Measurements from ENCODE around the gene NECTIN3. TPM values are rescaled to one million over a fixed set of nuclear protein-coding genes. Genes with fewer than 3 reads are reported as not detected.

NECTIN3 gene, protein sequence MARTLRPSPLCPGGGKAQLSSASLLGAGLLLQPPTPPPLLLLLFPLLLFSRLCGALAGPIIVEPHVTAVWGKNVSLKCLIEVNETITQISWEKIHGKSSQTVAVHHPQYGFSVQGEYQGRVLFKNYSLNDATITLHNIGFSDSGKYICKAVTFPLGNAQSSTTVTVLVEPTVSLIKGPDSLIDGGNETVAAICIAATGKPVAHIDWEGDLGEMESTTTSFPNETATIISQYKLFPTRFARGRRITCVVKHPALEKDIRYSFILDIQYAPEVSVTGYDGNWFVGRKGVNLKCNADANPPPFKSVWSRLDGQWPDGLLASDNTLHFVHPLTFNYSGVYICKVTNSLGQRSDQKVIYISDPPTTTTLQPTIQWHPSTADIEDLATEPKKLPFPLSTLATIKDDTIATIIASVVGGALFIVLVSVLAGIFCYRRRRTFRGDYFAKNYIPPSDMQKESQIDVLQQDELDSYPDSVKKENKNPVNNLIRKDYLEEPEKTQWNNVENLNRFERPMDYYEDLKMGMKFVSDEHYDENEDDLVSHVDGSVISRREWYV
- 17.8 and 21.6 TPM in 2 replicates for polyA plus RNA-seq

DNA sequence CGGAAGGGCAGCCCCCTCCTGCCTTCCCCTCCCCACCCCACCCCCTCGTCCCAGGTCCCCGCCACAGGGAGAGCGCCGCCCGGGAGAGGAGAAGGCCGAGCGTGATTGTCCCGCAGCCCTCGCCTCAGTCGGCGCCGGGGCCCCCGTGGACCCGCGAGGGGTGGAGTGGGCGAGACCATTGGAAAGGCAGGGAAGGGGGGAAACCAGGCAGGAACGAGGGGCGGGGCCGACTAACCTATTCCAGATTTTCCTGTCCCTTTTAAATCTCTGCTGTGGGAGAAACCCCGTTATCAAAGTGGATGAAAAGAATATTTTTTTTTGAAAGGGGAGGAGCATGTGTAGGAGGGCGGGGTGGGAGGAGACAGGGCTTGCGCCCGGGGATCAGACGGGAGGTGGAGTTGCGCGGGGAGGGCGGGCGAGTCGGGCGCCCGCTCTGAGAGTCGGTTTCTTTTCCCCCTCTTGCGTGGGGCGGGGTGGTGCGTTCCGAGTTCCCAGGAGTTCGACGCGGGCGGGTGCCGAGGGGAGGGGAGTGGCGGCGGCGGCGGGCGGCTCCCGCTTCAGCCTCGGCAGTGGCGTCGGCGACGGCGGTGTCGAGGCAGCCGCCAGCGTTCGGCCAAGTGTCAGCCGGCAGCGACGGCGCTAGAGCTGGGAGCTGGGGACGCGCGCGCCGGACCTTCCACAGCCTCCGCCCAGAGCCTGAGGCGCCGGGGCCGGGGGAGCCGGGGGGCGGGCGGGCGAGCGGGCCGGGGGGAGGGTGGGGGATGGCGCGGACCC lies at the start of gene NECTIN3:
Gene NECTIN3 (plus strand): TSS at position 560 of the 774 bp plus-strand sequence. CDS start 202 bp downstream, at position 762.

Data from Purkinje cell (primary cell).